ENCODE data around the gene GADD45GIP1. TPM values are rescaled to one million over a fixed set of nuclear protein-coding genes. Genes with fewer than 3 reads are reported as not detected.

Gene GADD45GIP1
- total RNA-seq, 1 experiment from 2014 or later = 35.9 TPM

DNA sequence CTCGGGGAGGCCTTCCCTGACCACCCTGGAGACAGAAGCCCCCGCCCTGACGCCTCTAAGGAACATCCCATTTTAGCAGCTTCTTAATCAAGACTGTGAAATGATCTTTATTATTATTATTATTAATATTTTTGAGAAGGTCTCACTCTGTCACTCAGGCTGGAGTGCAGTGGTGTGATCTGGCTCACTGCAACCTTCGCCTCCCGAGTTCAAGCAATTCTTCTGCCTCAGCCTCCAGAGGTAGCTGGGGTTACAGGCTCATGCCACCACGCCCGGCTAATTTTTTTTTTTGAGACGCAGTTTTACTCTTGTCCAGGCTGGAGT, 8.8 kb upstream of the GADD45GIP1 start:
- no TSS peak for BruUV-seq (replicated peaks)
- no peaks in the 10 kb centered on the region for H3K9me3 ChIP-seq (ENCODE audit: control insufficient read depth in 1 of 2, insufficient read depth in 1 of 2, low read depth in 1 of 2, low read length in 2 of 2)
- ChIA-PET POLR2A (interaction anchor here (0.7 to 1.3 kb wide), 7 partner anchors 11 to 189 kb away, joined by 3 to 5 read pairs (median 3); partner anchors contain the start of genes CALR and NACC1), CTCF (interaction anchor here (0.6 to 2.7 kb wide), 39 partner anchors 9 to 1967 kb away, joined by 3 to 38 read pairs (median 5); partner anchors contain the start of genes CALR, GADD45GIP1, GCDH and NACC1), RAD21 (ENCODE audit: low non-redundant PET in 1 of 2, low total read pairs in 2 of 2, uncharacterized antibody in 2 of 2, unreplicated experiment in 2 of 2) (interaction anchor here (0.5 to 1.7 kb wide), 9 partner anchors 12 to 290 kb away, joined by 3 to 13 read pairs (median 5); no protein-coding TSS in a partner anchor)
- H3K27ac ChIP-seq (ENCODE audit: low read depth, low read length) = peak overlapping the region; percentile 54
- ATAC-seq = no peak
- no peaks in the 10 kb centered on the region for H4K20me1 ChIP-seq (ENCODE audit: insufficient read depth)
- no peaks in the 10 kb centered on the region for H3K79me2 ChIP-seq (ENCODE audit: insufficient read depth, low read length)
- H3K4me3 ChIP-seq (replicated peaks in 1 of 2; ENCODE audit: low read depth in 1 of 2, low read length in 2 of 2) = peak overlapping the region; percentile 33 to 52
- DNase-seq (ENCODE audit: low read depth, low spot score) = no peak
- TF ChIP-seq, protein P1, sequence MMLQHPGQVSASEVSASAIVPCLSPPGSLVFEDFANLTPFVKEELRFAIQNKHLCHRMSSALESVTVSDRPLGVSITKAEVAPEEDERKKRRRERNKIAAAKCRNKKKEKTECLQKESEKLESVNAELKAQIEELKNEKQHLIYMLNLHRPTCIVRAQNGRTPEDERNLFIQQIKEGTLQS (IDR thresholded peaks at IDR 0.05) = no peak
- TF ChIP-seq ELF1 (IDR thresholded peaks at IDR 0.05; ENCODE audit: borderline replicate concordance, low read depth) (no peak), CBX3 (IDR thresholded peaks at IDR 0.05; ENCODE audit: low read depth) (no peak), SP1 (IDR thresholded peaks at IDR 0.05; ENCODE audit: low read depth) (no peak), RAD21 (IDR thresholded peaks at IDR 0.05; ENCODE audit: low read depth) (no peak), EZH2 (IDR thresholded peaks at IDR 0.05) (no peak), FOSL1 (IDR thresholded peaks at IDR 0.05; ENCODE audit: low read depth) (no peak), SIN3A (IDR thresholded peaks at IDR 0.05; ENCODE audit: low read depth) (no peak), YY1 (IDR thresholded peaks at IDR 0.05; ENCODE audit: extremely low read depth, insufficient replicate concordance, low read depth, low read length) (no peak), EZH2phosphoT487 (IDR thresholded peaks at IDR 0.05; ENCODE audit: borderline replicate concordance) (no peak), ZNF274 (IDR thresholded peaks at IDR 0.05; ENCODE audit: low read depth, low read length) (no peak), ZFX (IDR thresholded peaks at IDR 0.05) (no peak)
- TF ChIP-seq, protein P2, sequence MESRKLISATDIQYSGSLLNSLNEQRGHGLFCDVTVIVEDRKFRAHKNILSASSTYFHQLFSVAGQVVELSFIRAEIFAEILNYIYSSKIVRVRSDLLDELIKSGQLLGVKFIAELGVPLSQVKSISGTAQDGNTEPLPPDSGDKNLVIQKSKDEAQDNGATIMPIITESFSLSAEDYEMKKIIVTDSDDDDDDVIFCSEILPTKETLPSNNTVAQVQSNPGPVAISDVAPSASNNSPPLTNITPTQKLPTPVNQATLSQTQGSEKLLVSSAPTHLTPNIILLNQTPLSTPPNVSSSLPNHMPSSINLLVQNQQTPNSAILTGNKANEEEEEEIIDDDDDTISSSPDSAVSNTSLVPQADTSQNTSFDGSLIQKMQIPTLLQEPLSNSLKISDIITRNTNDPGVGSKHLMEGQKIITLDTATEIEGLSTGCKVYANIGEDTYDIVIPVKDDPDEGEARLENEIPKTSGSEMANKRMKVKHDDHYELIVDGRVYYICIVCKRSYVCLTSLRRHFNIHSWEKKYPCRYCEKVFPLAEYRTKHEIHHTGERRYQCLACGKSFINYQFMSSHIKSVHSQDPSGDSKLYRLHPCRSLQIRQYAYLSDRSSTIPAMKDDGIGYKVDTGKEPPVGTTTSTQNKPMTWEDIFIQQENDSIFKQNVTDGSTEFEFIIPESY (IDR thresholded peaks at IDR 0.05; ENCODE audit: extremely low read depth, insufficient replicate concordance, low read length) = no peak
- TF ChIP-seq, protein P3, sequence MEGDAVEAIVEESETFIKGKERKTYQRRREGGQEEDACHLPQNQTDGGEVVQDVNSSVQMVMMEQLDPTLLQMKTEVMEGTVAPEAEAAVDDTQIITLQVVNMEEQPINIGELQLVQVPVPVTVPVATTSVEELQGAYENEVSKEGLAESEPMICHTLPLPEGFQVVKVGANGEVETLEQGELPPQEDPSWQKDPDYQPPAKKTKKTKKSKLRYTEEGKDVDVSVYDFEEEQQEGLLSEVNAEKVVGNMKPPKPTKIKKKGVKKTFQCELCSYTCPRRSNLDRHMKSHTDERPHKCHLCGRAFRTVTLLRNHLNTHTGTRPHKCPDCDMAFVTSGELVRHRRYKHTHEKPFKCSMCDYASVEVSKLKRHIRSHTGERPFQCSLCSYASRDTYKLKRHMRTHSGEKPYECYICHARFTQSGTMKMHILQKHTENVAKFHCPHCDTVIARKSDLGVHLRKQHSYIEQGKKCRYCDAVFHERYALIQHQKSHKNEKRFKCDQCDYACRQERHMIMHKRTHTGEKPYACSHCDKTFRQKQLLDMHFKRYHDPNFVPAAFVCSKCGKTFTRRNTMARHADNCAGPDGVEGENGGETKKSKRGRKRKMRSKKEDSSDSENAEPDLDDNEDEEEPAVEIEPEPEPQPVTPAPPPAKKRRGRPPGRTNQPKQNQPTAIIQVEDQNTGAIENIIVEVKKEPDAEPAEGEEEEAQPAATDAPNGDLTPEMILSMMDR (IDR thresholded peaks at IDR 0.05 in 2 of 3, conservative IDR thresholded peaks at IDR 0.05 in 1 of 3; ENCODE audit: borderline replicate concordance in 1 of 3, insufficient read depth in 1 of 3, low read depth in 2 of 3, low read length in 2 of 3) = no peak
- TF ChIP-seq, protein P4, sequence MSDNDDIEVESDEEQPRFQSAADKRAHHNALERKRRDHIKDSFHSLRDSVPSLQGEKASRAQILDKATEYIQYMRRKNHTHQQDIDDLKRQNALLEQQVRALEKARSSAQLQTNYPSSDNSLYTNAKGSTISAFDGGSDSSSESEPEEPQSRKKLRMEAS (IDR thresholded peaks at IDR 0.05) = no peak
- TF ChIP-seq, protein P5, sequence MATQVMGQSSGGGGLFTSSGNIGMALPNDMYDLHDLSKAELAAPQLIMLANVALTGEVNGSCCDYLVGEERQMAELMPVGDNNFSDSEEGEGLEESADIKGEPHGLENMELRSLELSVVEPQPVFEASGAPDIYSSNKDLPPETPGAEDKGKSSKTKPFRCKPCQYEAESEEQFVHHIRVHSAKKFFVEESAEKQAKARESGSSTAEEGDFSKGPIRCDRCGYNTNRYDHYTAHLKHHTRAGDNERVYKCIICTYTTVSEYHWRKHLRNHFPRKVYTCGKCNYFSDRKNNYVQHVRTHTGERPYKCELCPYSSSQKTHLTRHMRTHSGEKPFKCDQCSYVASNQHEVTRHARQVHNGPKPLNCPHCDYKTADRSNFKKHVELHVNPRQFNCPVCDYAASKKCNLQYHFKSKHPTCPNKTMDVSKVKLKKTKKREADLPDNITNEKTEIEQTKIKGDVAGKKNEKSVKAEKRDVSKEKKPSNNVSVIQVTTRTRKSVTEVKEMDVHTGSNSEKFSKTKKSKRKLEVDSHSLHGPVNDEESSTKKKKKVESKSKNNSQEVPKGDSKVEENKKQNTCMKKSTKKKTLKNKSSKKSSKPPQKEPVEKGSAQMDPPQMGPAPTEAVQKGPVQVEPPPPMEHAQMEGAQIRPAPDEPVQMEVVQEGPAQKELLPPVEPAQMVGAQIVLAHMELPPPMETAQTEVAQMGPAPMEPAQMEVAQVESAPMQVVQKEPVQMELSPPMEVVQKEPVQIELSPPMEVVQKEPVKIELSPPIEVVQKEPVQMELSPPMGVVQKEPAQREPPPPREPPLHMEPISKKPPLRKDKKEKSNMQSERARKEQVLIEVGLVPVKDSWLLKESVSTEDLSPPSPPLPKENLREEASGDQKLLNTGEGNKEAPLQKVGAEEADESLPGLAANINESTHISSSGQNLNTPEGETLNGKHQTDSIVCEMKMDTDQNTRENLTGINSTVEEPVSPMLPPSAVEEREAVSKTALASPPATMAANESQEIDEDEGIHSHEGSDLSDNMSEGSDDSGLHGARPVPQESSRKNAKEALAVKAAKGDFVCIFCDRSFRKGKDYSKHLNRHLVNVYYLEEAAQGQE (IDR thresholded peaks at IDR 0.05; ENCODE audit: low read depth) = no peak
- peaks cover 3 to 18% of the 10 kb centered on the region in 2 experiments; a peak in 3 of 4 replicates for H3K4me1 ChIP-seq (ENCODE audit: control insufficient read depth in 1 of 2, insufficient read depth in 2 of 2, low read length in 2 of 2)
- H3K9ac ChIP-seq (ENCODE audit: low read length) = peak overlapping the region; percentile 64
- intact Hi-C loops (cut with micrococcal nuclease) = no loop called here
- H3K4me2 ChIP-seq (ENCODE audit: low read length) = peak overlapping the region; percentile 94
- H2AFZ ChIP-seq (ENCODE audit: low read depth, low read length, poor library complexity, severe bottlenecking) = peak overlapping the region; percentile 62
- H3K9me2 ChIP-seq (ENCODE audit: insufficient read depth) = no peaks in the 10 kb centered on the region
- no peaks in the 10 kb centered on the region for H3K36me3 ChIP-seq (ENCODE audit: control insufficient read depth in 1 of 2, insufficient read depth in 2 of 2, low read length in 2 of 2)
- H3K27me3 ChIP-seq (ENCODE audit: insufficient read depth, low read length) = no peaks in the 10 kb centered on the region
